HEK293 (cell line): ENCODE results near the gene KAT2B.

Experiments used
- CTCF ChIP-seq: fragments of 450-650 bp; formaldehyde crosslinking; IDR thresholded peaks from 2 replicates; pipeline ENCODE4 v1.5.1; 2016; ENCODE audit warnings: missing biosample characterization, missing genetic modification characterization
- REST ChIP-seq: fragments of 450-650 bp; formaldehyde crosslinking; IDR thresholded peaks from 2 replicates; pipeline ENCODE4 v1.5.1; 2016; ENCODE audit warnings: missing biosample characterization, missing genetic modification characterization
- YY1 ChIP-seq: fragments of 450-650 bp; formaldehyde crosslinking; IDR thresholded peaks from 2 replicates; pipeline ENCODE4 v1.5.1; 2018; ENCODE audit warnings: missing biosample characterization, missing genetic modification characterization
- ZNF211 ChIP-seq: fragments of 450-650 bp; formaldehyde crosslinking; IDR thresholded peaks from 2 replicates; pipeline ENCODE4 v1.5.1; 2016; ENCODE audit warnings: low read depth, missing biosample characterization, missing genetic modification characterization
- ZNF274 ChIP-seq, 2 experiments: fragments of 200-500 bp in 1 of 2; fragments of 450-650 bp in 1 of 2; sonication (Bioruptor generic) in 1 of 2; formaldehyde crosslinking in 1 of 2; IDR thresholded peaks; 2 replicates each; pipeline versions ENCODE4 v1.5.1 to v1.6.1; 2014 to 2016; ENCODE audit warnings: borderline replicate concordance in 1 of 2, inconsistent platforms in 1 of 2, low read length in 1 of 2, missing biosample characterization in 1 of 2, missing genetic modification characterization in 1 of 2
- ZNF585B ChIP-seq: fragments of 450-650 bp; formaldehyde crosslinking; IDR thresholded peaks from 2 replicates; pipeline ENCODE4 v1.5.1; 2016; ENCODE audit warnings: missing biosample characterization, missing genetic modification characterization

GRCh38 chr3:20041197-20041780, 1.0 kb downstream of the KAT2B start:
- TF ChIP-seq REST (tag by site-specific recombination) (0 out of 2 replicates have a peak, but pooled peaks have one; percentile 30), CTCF (tag by site-specific recombination) (no peak; the same call in 1 of the 2 replicates), ZNF585B (tag by site-specific recombination) (no peak), YY1 (tag by site-specific recombination) (no peak), ZNF211 (tag by site-specific recombination) (no peak), ZNF274 (IDR thresholded peaks at IDR 0.05; ENCODE audit: low read length) (no peak), ZNF274 (tag by site-specific recombination; IDR thresholded peaks at IDR 0.05; ENCODE audit: borderline replicate concordance) (no peak)
